Brain microvascular endothelial cell (primary cell): ENCODE data around the gene CREB3L4.
A peak's percentile ranks its signal among the peaks of the same experiment; 100 is the strongest.
"Not testable (repeated sequence)": the region's sequence is repeated elsewhere in the genome, so short reads cannot be mapped to it uniquely, and the experiment has no call there.

Source experiments
- DNase-seq: peaks from one replicate; pipeline ENCODE4 v3.0.0-alpha.2; 2020
- H3K27ac ChIP-seq: fragments of 250-450 bp; sonication (Bioruptor Pico); 2 replicates; pipeline ENCODE4 v1.5.1; 2020; ENCODE audit warnings: mild to moderate bottlenecking, moderate library complexity
- H3K27me3 ChIP-seq: fragments of 250-450 bp; sonication (Bioruptor Pico); replicated peaks from 2 replicates; pipeline ENCODE4 v1.5.1; 2020; ENCODE audit warnings: mild to moderate bottlenecking
- H3K36me3 ChIP-seq: fragments of 250-450 bp; sonication (Bioruptor Pico); replicated peaks from 2 replicates; pipeline ENCODE4 v1.5.1; 2020; ENCODE audit warnings: mild to moderate bottlenecking
- H3K4me3 ChIP-seq: 2 replicates; pipeline ENCODE4 v1.5.1; 2011; ENCODE audit warnings: low read depth, mild to moderate bottlenecking, control low read depth, low read length, moderate library complexity
- CTCF ChIP-seq: IDR thresholded peaks from 2 replicates; pipeline ENCODE4 v1.5.1; 2011; ENCODE audit warnings: low read depth, mild to moderate bottlenecking, moderate library complexity, low read length, control low read depth, inconsistent platforms; ENCODE audit errors: missing control alignments
- in situ Hi-C: cut with HindIII; loops from 2 replicates; pipeline ENCODE4 v1.10.0; 2017; ENCODE audit warnings: low sequenced_read_pairs, low pct_ligation_motif_present

Gene CREB3L4

DNA sequence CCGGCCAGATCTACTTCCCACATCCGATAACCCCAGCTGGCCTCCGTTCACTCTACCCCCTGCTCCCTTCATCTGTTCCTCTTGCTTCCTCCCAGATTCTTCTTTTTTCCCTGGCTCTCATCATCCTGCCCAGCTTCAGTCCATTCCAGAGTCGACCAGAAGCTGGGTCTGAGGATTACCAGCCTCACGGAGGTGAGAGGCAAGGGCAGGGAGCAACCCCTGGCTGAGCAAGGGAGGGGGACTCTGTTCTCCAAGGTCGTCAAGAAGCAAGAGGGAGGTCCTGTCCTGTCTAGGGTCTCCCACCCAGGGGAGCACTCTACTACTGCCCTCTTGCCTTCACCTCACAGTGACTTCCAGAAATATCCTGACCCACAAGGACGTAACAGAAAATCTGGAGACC, 5.8 kb downstream of the CREB3L4 start:
- Histone ChIP-seq H3K27ac (no peak overlapping the region), H3K36me3 (peaks cover 25% of the 10 kb centered on the region), H3K4me3 (no peak overlapping the region), H3K27me3 (no peaks in the 10 kb centered on the region)
- TF ChIP-seq CTCF: no peak
- DNase-seq: no peak
- in situ Hi-C loops: no loop called here

- Histone ChIP-seq H3K27ac (peak overlapping the region; percentile 62), H3K27me3 (no peaks in the 10 kb centered on the region), H3K4me3 (peak overlapping the region; percentile 97), H3K36me3 (peaks cover 38% of the 10 kb centered on the region)
- in situ Hi-C loops: no loop called here
- TF ChIP-seq CTCF: no peak
- DNase-seq: no peak
These were observed 9.1 kb downstream of the CREB3L4 start for GRCh38 chr1:153976819-153977249.

DNA sequence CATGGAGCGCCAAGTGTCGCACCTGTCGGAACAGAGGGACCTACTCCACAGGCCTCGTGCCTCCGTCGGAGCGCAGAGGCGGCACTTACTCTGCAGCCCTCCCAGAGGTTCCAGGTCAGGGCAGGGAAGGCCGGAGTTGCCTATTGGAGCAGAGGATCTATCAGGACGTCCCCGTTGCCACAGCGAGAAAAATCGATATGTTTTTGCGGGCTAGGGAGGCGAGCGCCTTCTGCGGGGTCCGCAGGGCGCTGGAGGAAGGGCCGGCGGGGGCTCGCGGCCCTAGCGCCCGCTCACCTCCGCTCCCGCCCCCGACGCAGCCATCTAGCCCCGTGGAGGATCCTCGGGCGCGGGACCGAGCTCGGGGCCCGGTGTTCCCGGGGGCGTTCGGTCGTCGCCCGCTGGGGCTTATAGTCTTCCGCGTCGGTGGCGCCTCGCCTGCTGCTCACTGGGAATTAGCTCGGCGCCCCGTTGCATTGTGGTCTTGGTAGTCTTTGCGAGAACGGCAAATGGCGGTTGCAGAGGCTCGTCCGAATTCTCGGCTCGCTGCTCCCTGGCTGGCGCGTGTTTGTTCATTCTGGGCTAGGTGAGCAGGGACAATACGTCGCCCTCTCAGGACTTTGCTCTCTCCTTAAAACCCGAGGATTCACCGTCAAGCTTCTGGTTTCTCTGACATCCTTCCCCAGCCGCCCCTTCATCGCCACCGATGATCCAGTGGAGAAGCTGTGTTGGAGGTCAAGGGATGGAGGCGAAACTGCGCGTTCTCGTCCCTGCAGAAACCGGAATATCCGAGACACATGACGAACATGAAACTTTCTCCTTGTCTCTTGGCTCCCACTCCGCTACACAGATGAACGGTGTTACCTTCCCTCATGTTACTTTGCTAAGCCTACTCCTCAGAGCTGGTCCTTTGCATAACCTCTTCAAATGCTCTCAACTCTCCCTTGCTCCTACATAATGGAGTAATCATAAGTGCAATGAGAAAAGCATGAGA, 9.8 kb downstream of the CREB3L4 start, which contains the start of gene JTB:
TSS of gene JTB (minus strand) at position 425 of the 991 bp plus-strand sequence. CDS start at position 3, 422 bp downstream.
- Histone ChIP-seq H3K4me3 (peak within 1 kb of the TSS; percentile 97), H3K36me3 (peaks cover 43% of the 10 kb centered on the region), H3K27ac (peak within 1 kb of the TSS; percentile 62), H3K27me3 (no peaks in the 10 kb centered on the region)
- in situ Hi-C loops: no loop called here
- DNase-seq: peak; percentile 85
- no peak for TF ChIP-seq CTCF

DNA sequence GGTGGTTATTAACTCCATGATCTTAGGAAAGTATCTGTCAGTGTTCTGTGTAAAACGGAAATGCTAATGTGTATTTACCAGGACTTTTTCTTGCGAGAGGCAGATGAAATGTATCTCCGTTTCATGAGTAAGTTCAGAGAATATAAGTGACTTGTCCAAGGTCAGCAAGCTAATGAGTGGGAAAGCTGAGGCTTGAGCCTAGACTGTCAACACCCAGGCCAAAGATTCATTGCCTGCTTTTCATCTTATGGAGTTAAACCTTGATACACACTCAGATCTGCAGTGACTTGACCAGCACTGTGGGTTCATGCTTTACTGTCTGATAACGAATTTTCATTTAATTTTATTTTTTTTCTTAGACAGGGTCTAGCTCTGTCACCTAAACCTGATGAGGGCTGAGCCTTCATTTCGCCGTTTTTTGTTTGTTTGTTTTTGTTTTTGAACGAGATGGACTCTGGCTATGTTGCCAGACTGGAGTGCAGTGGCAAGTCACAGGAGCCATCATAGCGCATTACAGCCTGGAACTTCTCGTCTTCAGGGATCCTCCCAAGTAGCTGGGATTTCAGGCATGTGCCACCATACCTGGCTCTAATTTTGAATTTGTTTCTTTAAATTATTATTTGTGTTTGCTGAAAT, 10.7 kb downstream of the CREB3L4 start:
- in situ Hi-C loops: no loop called here
- no peak overlapping the region for H3K27ac ChIP-seq
- no peaks in the 10 kb centered on the region for H3K27me3 ChIP-seq
- no peak for TF ChIP-seq CTCF
- peaks cover 48% of the 10 kb centered on the region for H3K36me3 ChIP-seq
- no peak for DNase-seq
- H3K4me3 ChIP-seq: peak overlapping the region; percentile 97

GRCh38 chr1:153979091-153979490, 11.4 kb downstream of the CREB3L4 start:
- DNase-seq, H3K4me3 ChIP-seq, H3K27me3 ChIP-seq, H3K27ac ChIP-seq, in situ Hi-C loops: not testable (repeated sequence)
- peaks cover 46% of the 10 kb centered on the region for H3K36me3 ChIP-seq

DNA sequence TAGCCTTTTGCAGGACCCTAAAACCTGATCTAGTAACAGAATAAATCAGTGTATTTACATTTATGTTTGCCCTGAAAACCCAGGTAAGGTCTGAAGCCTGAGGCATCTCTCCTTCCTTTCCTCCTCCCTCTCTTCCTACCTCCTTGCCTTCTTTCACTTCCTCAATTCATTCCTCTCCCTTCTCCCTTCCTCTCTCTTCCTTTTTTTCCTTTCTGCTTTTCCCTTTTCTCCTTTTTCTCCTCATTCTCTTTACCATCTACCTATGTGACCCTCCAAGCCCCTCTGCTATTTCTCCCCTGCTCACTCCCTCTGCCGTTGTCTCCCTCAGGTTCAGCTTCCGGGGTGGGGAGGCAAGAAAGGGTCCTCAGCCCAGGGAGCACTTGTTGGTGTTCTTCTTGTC, 14.0 kb downstream of the CREB3L4 start:
- in situ Hi-C loops, H3K27ac ChIP-seq, H3K27me3 ChIP-seq, DNase-seq, H3K4me3 ChIP-seq: not testable (repeated sequence)
- H3K36me3 ChIP-seq: peaks cover 28% of the 10 kb centered on the region
